ENCODE data around the gene BNC1. TPM values are rescaled to one million over a fixed set of nuclear protein-coding genes. Genes with fewer than 3 reads are reported as not detected.

BNC1 gene
- 0.49 and 9.9 TPM in 2 replicates for total RNA-seq

GRCh38 chr15:83284559-83285283, at the start of gene BNC1:
BNC1 (minus strand) TSS chr15:83284664; CDS start chr15:83284628, 36 bp downstream.

GRCh38 chr15:83207660-83208366, 76.7 kb downstream of the BNC1 start, which contains the start of gene HDGFL3:
HDGFL3 (minus strand) TSS chr15:83207823; CDS start chr15:83207414, 409 bp downstream.

Other genes starting within 250 kb of the BNC1 start
- gene BTBD1, start 217.4 kb downstream of the BNC1 start, total RNA-seq: 68.6 and 111 TPM in 2 replicates
- gene TM6SF1, start 177.0 kb downstream of the BNC1 start, total RNA-seq: 19.6 and 70.5 TPM in 2 replicates
- 30.9 and 108 TPM in 2 replicates for gene HDGFL3, start 76.8 kb downstream of the BNC1 start, total RNA-seq
- not detected in 2 replicates for gene SH3GL3, start 162.7 kb upstream of the BNC1 start, total RNA-seq